Cerebellar nuclear complex (tissue), 1 donor: Measurements from ENCODE around the gene TMEM144.
A peak's percentile ranks its signal among the peaks of the same experiment; 100 is the strongest.
"Not testable (repeated sequence)": the region's sequence is repeated elsewhere in the genome, so short reads cannot be mapped to it uniquely, and the experiment has no call there.

ENCODE experiments used
- DNase-seq, 2 experiments: peaks; one replicate each; lab custom pipeline; 2025; lab: John Stamatoyannopoulos, UW

The TMEM144 gene

GRCh38 chr4:158192439-158193158 lies 17.7 kb upstream of the TMEM144 start:
- no peak for DNase-seq

- peak in 1 of 2 experiments; percentile 9 for DNase-seq
These were observed 17.0 kb upstream of the TMEM144 start for GRCh38 chr4:158193171-158193749.

GRCh38 chr4:158195297-158195696 lies 15.0 kb upstream of the TMEM144 start:
- DNase-seq = no peak

GRCh38 chr4:158197194-158197776 lies 13.0 kb upstream of the TMEM144 start:
- DNase-seq = no peak

- DNase-seq = no peak
These were observed 10.1 kb upstream of the TMEM144 start for GRCh38 chr4:158200214-158200613.

- DNase-seq = no peak
These were observed 9.0 kb upstream of the TMEM144 start for GRCh38 chr4:158201322-158201721.

- no peak for DNase-seq
These were observed 8.4 kb upstream of the TMEM144 start for GRCh38 chr4:158201876-158202275.

GRCh38 chr4:158202481-158202880 lies 7.8 kb upstream of the TMEM144 start:
- DNase-seq = no peak

GRCh38 chr4:158203436-158203835 lies 6.8 kb upstream of the TMEM144 start:
- no peak for DNase-seq

GRCh38 chr4:158203929-158204328 lies 6.4 kb upstream of the TMEM144 start:
- DNase-seq = no peak

- DNase-seq = no peak
These were observed 1.2 kb upstream of the TMEM144 start for GRCh38 chr4:158208963-158209640.

GRCh38 chr4:158211222-158211621 lies 936 bp downstream of the TMEM144 start:
- no peak for DNase-seq

GRCh38 chr4:158213466-158213865 lies 3.2 kb downstream of the TMEM144 start:
- DNase-seq = no peak

GRCh38 chr4:158214856-158215255 lies 4.6 kb downstream of the TMEM144 start:
- DNase-seq = no peak

GRCh38 chr4:158217763-158218162 lies 7.5 kb downstream of the TMEM144 start:
- no peak for DNase-seq

GRCh38 chr4:158219623-158220022 lies 9.3 kb downstream of the TMEM144 start:
- no peak for DNase-seq

- not testable (repeated sequence) for DNase-seq
These were observed 14.0 kb downstream of the TMEM144 start for GRCh38 chr4:158224318-158224717.

- not testable (repeated sequence) for DNase-seq
These were observed 14.7 kb downstream of the TMEM144 start for GRCh38 chr4:158224999-158225398.

GRCh38 chr4:158227880-158228279 lies 17.6 kb downstream of the TMEM144 start:
- DNase-seq = not testable (repeated sequence)

- not testable (repeated sequence) for DNase-seq
These were observed 18.1 kb downstream of the TMEM144 start for GRCh38 chr4:158228399-158228798.

- DNase-seq = no peak
These were observed 19.5 kb downstream of the TMEM144 start for GRCh38 chr4:158229768-158230167.

- no peak for DNase-seq
These were observed 24.4 kb downstream of the TMEM144 start for GRCh38 chr4:158234671-158235070.
